SK-N-SH treated with all-trans-retinoic acid at 6 μM for 48 hours (cell line): ENCODE data around the gene C12orf76.

ENCODE experiments used
- ATAC-seq: fragments of 200-7000 bp; cut with Tn5 transposase; 3 replicates; pipeline ENCODE4 v1.9.1; 2020; ENCODE audit warnings: mild to moderate bottlenecking, moderate library complexity
- ARNTL ChIP-seq: fragments of 450-650 bp; formaldehyde crosslinking; IDR thresholded peaks from 2 replicates; pipeline ENCODE4 v1.5.0; 2020; ENCODE audit warnings: low read depth, mild to moderate bottlenecking, moderate library complexity, borderline replicate concordance
- BACH2 ChIP-seq: fragments of 250-450 bp; sonication (Bioruptor Pico); IDR thresholded peaks from 2 replicates; pipeline ENCODE4 v1.9.0; 2021; ENCODE audit warnings: mild to moderate bottlenecking, borderline replicate concordance
- ESRRG ChIP-seq: fragments of 250-450 bp; sonication (Bioruptor Pico); IDR thresholded peaks from 2 replicates; pipeline ENCODE4 v1.6.1; 2021; ENCODE audit warnings: mild to moderate bottlenecking
- GLIS3 ChIP-seq: fragments of 250-450 bp; sonication (Bioruptor Pico); IDR thresholded peaks from 2 replicates; pipeline ENCODE4 v1.5.0; 2020; ENCODE audit warnings: mild to moderate bottlenecking, moderate library complexity
- OSR1 ChIP-seq: fragments of 250-450 bp; sonication (Bioruptor Pico); IDR thresholded peaks from 2 replicates; pipeline ENCODE4 v1.8.0; 2022; ENCODE audit warnings: moderate library complexity, mild to moderate bottlenecking, inconsistent platforms
- PPARA ChIP-seq: fragments of 250-450 bp; sonication (Bioruptor Pico); IDR thresholded peaks from 2 replicates; pipeline ENCODE4 v1.5.0; 2020; ENCODE audit warnings: mild to moderate bottlenecking, borderline replicate concordance
- RARB ChIP-seq: fragments of 250-450 bp; sonication (Bioruptor Pico); IDR thresholded peaks from 2 replicates; pipeline ENCODE4 v1.8.0; 2021; ENCODE audit warnings: mild to moderate bottlenecking, moderate library complexity
- TCF4 ChIP-seq: fragments of 250-450 bp; sonication (Bioruptor Pico); IDR thresholded peaks from 2 replicates; pipeline ENCODE4 v1.8.0; 2021; ENCODE audit warnings: mild to moderate bottlenecking, moderate library complexity, borderline replicate concordance
- TOX ChIP-seq: fragments of 250-450 bp; sonication (Bioruptor Pico); IDR thresholded peaks from 2 replicates; pipeline ENCODE4 v1.8.0; 2021; ENCODE audit warnings: mild to moderate bottlenecking, moderate library complexity, borderline replicate concordance
- ZC3H10 ChIP-seq: fragments of 250-450 bp; sonication (Bioruptor Pico); IDR thresholded peaks from 2 replicates; pipeline ENCODE4 v1.5.1; 2021; ENCODE audit warnings: mild to moderate bottlenecking, moderate library complexity
- ZFP3 ChIP-seq: fragments of 250-450 bp; sonication (Bioruptor Pico); IDR thresholded peaks from 2 replicates; pipeline ENCODE4 v1.5.0; 2020; ENCODE audit warnings: mild to moderate bottlenecking, moderate library complexity
- ZFP30 ChIP-seq: fragments of 450-650 bp; formaldehyde crosslinking; IDR thresholded peaks from 2 replicates; pipeline ENCODE4 v1.5.0; 2022; ENCODE audit warnings: mild to moderate bottlenecking, moderate library complexity
- ZNF565 ChIP-seq: fragments of 450-650 bp; formaldehyde crosslinking; conservative IDR thresholded peaks from 2 replicates; pipeline ENCODE4 v1.5.0; 2020; ENCODE audit warnings: low read depth, mild to moderate bottlenecking, moderate library complexity
- ZNF70 ChIP-seq: fragments of 450-650 bp; formaldehyde crosslinking; IDR thresholded peaks from 2 replicates; pipeline ENCODE4 v1.5.0; 2020; ENCODE audit warnings: mild to moderate bottlenecking, moderate library complexity
- TF ChIP-seq, protein P1 (sequence below): fragments of 250-450 bp; sonication (Bioruptor Pico); IDR thresholded peaks from 2 replicates; pipeline ENCODE4 v1.8.0; 2020; ENCODE audit warnings: mild to moderate bottlenecking, moderate library complexity, borderline replicate concordance
- TF ChIP-seq, protein P2 (sequence below): fragments of 250-450 bp; sonication (Bioruptor Pico); IDR thresholded peaks from 2 replicates; pipeline ENCODE4 v1.5.1; 2021; ENCODE audit warnings: mild to moderate bottlenecking, moderate library complexity
- TF ChIP-seq, protein P3 (sequence below): fragments of 250-450 bp; sonication (Bioruptor Pico); IDR thresholded peaks from 2 replicates; pipeline ENCODE4 v1.8.0; 2021; ENCODE audit warnings: low read depth, mild to moderate bottlenecking, moderate library complexity, borderline replicate concordance
- TF ChIP-seq, protein P4 (sequence below): fragments of 250-450 bp; sonication (Bioruptor Pico); IDR thresholded peaks from 2 replicates; pipeline ENCODE4 v1.5.1; 2020; ENCODE audit warnings: low read depth, mild to moderate bottlenecking, moderate library complexity
- TF ChIP-seq, protein P5 (sequence below): fragments of 250-450 bp; sonication (Bioruptor Pico); IDR thresholded peaks from 2 replicates; pipeline ENCODE4 v1.5.0; 2020; ENCODE audit warnings: mild to moderate bottlenecking, moderate library complexity

C12orf76 gene

DNA sequence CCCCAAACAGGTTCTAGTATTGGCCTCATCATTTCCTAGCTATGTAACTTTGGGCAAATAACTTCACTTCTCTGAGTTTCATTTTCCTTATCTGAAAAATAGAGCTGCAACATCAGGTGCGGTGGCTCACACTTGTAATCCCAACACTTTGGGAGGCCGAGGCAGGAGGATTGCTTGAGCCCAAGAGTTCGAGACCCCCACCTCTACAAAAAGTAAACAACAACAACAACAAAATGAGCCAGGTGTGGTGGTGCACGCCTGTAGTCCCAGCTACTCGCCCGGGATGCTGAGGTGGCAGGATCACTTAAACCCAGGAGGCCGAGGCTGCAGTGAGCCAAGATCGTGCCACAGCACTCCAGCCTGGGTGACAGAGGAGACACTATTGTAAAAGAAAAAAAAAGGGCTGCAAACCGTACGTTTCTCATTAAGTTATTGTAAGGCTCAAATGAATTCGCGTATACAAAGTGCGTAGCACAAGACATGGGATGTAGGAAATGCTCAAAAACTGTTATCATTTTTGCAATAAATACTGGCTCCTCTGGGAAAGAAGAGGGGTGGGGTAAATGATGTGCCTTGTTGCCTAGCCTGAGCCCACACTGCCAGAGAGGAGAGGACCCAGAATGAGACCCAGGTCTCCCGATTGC, 903 bp downstream of the C12orf76 start:
- TF ChIP-seq RARB (CRISPR knock-in tag) (no peak), ARNTL (CRISPR knock-in tag) (no peak), ZNF565 (CRISPR knock-in tag) (no peak), ZC3H10 (CRISPR knock-in tag) (no peak), GLIS3 (CRISPR knock-in tag) (no peak), TOX (CRISPR knock-in tag) (no peak), ESRRG (no peak), OSR1 (no peak), BACH2 (CRISPR knock-in tag) (no peak), TCF4 (CRISPR knock-in tag) (no peak), PPARA (CRISPR knock-in tag) (no peak), ZNF70 (CRISPR knock-in tag) (no peak), ZFP30 (CRISPR knock-in tag) (no peak), ZFP3 (CRISPR knock-in tag) (no peak)
- TF ChIP-seq, protein P1, sequence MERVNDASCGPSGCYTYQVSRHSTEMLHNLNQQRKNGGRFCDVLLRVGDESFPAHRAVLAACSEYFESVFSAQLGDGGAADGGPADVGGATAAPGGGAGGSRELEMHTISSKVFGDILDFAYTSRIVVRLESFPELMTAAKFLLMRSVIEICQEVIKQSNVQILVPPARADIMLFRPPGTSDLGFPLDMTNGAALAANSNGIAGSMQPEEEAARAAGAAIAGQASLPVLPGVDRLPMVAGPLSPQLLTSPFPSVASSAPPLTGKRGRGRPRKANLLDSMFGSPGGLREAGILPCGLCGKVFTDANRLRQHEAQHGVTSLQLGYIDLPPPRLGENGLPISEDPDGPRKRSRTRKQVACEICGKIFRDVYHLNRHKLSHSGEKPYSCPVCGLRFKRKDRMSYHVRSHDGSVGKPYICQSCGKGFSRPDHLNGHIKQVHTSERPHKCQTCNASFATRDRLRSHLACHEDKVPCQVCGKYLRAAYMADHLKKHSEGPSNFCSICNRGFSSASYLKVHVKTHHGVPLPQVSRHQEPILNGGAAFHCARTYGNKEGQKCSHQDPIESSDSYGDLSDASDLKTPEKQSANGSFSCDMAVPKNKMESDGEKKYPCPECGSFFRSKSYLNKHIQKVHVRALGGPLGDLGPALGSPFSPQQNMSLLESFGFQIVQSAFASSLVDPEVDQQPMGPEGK (CRISPR knock-in tag), result no peak
- TF ChIP-seq, protein P2, sequence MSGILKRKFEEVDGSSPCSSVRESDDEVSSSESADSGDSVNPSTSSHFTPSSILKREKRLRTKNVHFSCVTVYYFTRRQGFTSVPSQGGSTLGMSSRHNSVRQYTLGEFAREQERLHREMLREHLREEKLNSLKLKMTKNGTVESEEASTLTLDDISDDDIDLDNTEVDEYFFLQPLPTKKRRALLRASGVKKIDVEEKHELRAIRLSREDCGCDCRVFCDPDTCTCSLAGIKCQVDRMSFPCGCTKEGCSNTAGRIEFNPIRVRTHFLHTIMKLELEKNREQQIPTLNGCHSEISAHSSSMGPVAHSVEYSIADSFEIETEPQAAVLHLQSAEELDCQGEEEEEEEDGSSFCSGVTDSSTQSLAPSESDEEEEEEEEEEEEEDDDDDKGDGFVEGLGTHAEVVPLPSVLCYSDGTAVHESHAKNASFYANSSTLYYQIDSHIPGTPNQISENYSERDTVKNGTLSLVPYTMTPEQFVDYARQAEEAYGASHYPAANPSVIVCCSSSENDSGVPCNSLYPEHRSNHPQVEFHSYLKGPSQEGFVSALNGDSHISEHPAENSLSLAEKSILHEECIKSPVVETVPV (CRISPR knock-in tag), result no peak
- TF ChIP-seq, protein P3, sequence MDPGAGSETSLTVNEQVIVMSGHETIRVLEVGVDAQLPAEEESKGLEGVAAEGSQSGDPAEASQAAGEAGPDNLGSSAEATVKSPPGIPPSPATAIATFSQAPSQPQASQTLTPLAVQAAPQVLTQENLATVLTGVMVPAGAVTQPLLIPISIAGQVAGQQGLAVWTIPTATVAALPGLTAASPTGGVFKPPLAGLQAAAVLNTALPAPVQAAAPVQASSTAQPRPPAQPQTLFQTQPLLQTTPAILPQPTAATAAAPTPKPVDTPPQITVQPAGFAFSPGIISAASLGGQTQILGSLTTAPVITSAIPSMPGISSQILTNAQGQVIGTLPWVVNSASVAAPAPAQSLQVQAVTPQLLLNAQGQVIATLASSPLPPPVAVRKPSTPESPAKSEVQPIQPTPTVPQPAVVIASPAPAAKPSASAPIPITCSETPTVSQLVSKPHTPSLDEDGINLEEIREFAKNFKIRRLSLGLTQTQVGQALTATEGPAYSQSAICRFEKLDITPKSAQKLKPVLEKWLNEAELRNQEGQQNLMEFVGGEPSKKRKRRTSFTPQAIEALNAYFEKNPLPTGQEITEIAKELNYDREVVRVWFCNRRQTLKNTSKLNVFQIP (CRISPR knock-in tag), result no peak
- TF ChIP-seq, protein P4, sequence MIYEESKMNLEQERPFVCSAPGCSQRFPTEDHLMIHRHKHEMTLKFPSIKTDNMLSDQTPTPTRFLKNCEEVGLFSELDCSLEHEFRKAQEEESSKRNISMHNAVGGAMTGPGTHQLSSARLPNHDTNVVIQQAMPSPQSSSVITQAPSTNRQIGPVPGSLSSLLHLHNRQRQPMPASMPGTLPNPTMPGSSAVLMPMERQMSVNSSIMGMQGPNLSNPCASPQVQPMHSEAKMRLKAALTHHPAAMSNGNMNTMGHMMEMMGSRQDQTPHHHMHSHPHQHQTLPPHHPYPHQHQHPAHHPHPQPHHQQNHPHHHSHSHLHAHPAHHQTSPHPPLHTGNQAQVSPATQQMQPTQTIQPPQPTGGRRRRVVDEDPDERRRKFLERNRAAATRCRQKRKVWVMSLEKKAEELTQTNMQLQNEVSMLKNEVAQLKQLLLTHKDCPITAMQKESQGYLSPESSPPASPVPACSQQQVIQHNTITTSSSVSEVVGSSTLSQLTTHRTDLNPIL (CRISPR knock-in tag), result no peak
- TF ChIP-seq, protein P5, sequence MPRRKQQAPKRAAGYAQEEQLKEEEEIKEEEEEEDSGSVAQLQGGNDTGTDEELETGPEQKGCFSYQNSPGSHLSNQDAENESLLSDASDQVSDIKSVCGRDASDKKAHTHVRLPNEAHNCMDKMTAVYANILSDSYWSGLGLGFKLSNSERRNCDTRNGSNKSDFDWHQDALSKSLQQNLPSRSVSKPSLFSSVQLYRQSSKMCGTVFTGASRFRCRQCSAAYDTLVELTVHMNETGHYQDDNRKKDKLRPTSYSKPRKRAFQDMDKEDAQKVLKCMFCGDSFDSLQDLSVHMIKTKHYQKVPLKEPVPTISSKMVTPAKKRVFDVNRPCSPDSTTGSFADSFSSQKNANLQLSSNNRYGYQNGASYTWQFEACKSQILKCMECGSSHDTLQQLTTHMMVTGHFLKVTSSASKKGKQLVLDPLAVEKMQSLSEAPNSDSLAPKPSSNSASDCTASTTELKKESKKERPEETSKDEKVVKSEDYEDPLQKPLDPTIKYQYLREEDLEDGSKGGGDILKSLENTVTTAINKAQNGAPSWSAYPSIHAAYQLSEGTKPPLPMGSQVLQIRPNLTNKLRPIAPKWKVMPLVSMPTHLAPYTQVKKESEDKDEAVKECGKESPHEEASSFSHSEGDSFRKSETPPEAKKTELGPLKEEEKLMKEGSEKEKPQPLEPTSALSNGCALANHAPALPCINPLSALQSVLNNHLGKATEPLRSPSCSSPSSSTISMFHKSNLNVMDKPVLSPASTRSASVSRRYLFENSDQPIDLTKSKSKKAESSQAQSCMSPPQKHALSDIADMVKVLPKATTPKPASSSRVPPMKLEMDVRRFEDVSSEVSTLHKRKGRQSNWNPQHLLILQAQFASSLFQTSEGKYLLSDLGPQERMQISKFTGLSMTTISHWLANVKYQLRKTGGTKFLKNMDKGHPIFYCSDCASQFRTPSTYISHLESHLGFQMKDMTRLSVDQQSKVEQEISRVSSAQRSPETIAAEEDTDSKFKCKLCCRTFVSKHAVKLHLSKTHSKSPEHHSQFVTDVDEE (CRISPR knock-in tag), result no peak
- peak; percentile 9 for ATAC-seq

DNA sequence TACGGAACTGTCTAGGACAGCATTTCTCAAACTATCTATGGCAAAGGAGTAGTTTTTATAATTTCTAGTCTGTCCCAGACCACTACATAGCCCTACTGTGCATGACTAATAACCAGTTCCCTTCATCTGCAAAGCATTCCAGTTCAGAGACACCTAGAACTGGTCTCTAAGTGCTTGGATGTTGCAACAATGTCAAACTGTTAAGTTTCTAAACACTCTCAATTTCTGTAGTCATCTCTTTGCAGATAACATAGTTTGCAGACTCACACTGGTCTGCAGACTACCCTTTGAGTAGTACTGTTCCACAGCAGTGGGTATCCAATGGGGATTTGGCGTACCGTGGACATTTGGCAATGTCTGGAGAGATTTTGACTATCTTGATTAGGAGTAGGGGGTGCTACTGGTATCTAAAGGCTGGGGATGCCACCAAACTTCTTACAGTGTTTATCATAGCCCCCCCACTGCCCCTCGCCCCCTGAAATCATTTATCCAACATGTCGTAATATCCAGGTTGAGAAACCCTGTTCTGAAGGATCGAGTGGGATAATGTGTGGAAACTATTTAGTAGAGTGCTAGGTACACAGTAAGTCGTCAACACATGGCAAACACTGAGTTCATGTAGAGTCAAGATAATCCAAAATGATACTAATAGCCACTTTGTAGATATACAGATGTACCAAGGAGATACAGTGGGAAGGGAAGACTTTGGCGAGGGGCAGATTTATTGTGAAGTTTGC, 1.7 kb downstream of the C12orf76 start:
- no peak for ATAC-seq
- no peak for TF ChIP-seq ZNF70 (CRISPR knock-in tag)
- TF ChIP-seq, all 23 proteins: peak for 0

DNA sequence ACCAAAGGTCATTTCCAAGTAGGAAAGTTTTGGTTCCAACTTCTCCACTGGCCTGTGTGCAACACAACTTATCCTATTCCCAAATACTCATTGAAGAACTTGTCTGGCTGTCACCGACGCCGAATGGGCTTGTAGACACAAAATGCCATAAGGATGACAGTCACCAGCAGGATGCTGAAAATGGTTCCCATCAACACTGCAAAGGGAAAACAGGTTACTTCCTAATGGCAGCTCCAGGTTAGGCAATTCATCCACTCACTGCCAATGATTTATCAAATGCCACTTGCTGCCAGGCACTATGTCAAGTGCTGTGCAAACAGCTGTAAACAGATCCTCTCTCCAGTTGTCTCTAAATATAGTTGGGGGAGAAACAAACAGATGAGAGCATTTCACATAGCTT, 6.1 kb downstream of the C12orf76 start:
- ATAC-seq, result no peak
- TF ChIP-seq, protein P4 (CRISPR knock-in tag), result no peak
- TF ChIP-seq, all 23 proteins: peak for 0
